ENCODE measurements around the gene MTM1. TPM values are rescaled to one million over a fixed set of nuclear protein-coding genes. Genes with fewer than 3 reads are reported as not detected.
A peak's percentile ranks its signal among the peaks of the same experiment; 100 is the strongest.

MTM1 gene
- total RNA-seq, 1 donor from 2014 or later, result 11.0 TPM

GRCh38 chrX:150533863-150534262 is 34.6 kb upstream of the MTM1 start:
- Mint-ChIP-seq H3K4me1 (ENCODE audit: low read depth, unreplicated experiment) (no peaks in the 10 kb centered on the region), H3K9me3 (ENCODE audit: unreplicated experiment) (peaks cover 14% of the 10 kb centered on the region)

GRCh38 chrX:150536455-150537116 is 31.8 kb upstream of the MTM1 start:
- no peak for TF ChIP-seq CTCF (IDR thresholded peaks at IDR 0.05; ENCODE audit: insufficient read depth, low read depth, low read length)
- no peak for TF ChIP-seq EZH2 (IDR thresholded peaks at IDR 0.05; ENCODE audit: insufficient read depth, low read length)
- H4K20me1 ChIP-seq (ENCODE audit: insufficient read depth, low read length), result no peaks in the 10 kb centered on the region
- H3K36me3 ChIP-seq (ENCODE audit: insufficient read depth, low read length), result no peaks in the 10 kb centered on the region
- Mint-ChIP-seq H3K4me3 (ENCODE audit: unreplicated experiment) (no peak overlapping the region), H3K9me3 (ENCODE audit: unreplicated experiment) (peaks cover 14% of the 10 kb centered on the region), H3K27ac (ENCODE audit: unreplicated experiment) (no peak overlapping the region), H3K27me3 (ENCODE audit: low read depth, unreplicated experiment) (no peaks in the 10 kb centered on the region), H3K4me1 (ENCODE audit: low read depth, unreplicated experiment) (no peaks in the 10 kb centered on the region), H3K36me3 (ENCODE audit: low read depth, unreplicated experiment) (peaks cover 2% of the 10 kb centered on the region)
- no peaks in the 10 kb centered on the region for H3K27me3 ChIP-seq (ENCODE audit: insufficient read depth, low read length)
- H3K27ac ChIP-seq (ENCODE audit: low read depth, low read length), result no peak overlapping the region
- DNase-seq (ENCODE audit: low read depth) (no peak), FAIRE-seq (peak; percentile 17)
- H3K4me1 ChIP-seq (ENCODE audit: insufficient read depth, low read length), result no peaks in the 10 kb centered on the region
- H3K4me3 ChIP-seq (ENCODE audit: insufficient read depth, low read depth, low read length), result no peak overlapping the region
- H3K4me2 ChIP-seq (ENCODE audit: low read length), result no peak overlapping the region
- H2AFZ ChIP-seq (ENCODE audit: low read depth, low read length), result no peak overlapping the region
- peaks cover 5% of the 10 kb centered on the region for H3K9me3 ChIP-seq (ENCODE audit: insufficient read depth, low read depth, low read length)
- no peaks in the 10 kb centered on the region for H3K79me2 ChIP-seq (ENCODE audit: insufficient read depth, low read length)
- no peak overlapping the region for H3K9ac ChIP-seq (ENCODE audit: low read length)

More at GRCh38 chrX:150533863-150534262, 34.6 kb upstream of the MTM1 start:
- Histone ChIP-seq H4K20me1 (ENCODE audit: insufficient read depth, low read length) (no peaks in the 10 kb centered on the region), H3K9me3 (ENCODE audit: insufficient read depth, low read depth, low read length) (peaks cover 5% of the 10 kb centered on the region), H3K4me2 (ENCODE audit: low read length) (no peak overlapping the region), H3K4me3 (ENCODE audit: insufficient read depth, low read depth, low read length) (no peak overlapping the region), H3K9ac (ENCODE audit: low read length) (no peak overlapping the region), H3K27ac (ENCODE audit: low read depth, low read length) (no peak overlapping the region), H3K79me2 (ENCODE audit: insufficient read depth, low read length) (no peaks in the 10 kb centered on the region), H2AFZ (ENCODE audit: low read depth, low read length) (no peak overlapping the region), H3K27me3 (ENCODE audit: insufficient read depth, low read length) (no peaks in the 10 kb centered on the region), H3K36me3 (ENCODE audit: insufficient read depth, low read length) (no peaks in the 10 kb centered on the region), H3K4me1 (ENCODE audit: insufficient read depth, low read length) (no peaks in the 10 kb centered on the region)
- Mint-ChIP-seq H3K4me3 (ENCODE audit: unreplicated experiment) (no peak overlapping the region), H3K36me3 (ENCODE audit: low read depth, unreplicated experiment) (no peaks in the 10 kb centered on the region), H3K27me3 (ENCODE audit: low read depth, unreplicated experiment) (no peaks in the 10 kb centered on the region), H3K27ac (ENCODE audit: unreplicated experiment) (no peak overlapping the region)
- TF ChIP-seq CTCF (IDR thresholded peaks at IDR 0.05; ENCODE audit: insufficient read depth, low read depth, low read length) (no peak), EZH2 (IDR thresholded peaks at IDR 0.05; ENCODE audit: insufficient read depth, low read length) (no peak)
- DNase-seq (ENCODE audit: low read depth) (no peak), FAIRE-seq (no peak)

- no peaks in the 10 kb centered on the region for H3K27me3 ChIP-seq (ENCODE audit: insufficient read depth, low read length)
- no peak for FAIRE-seq
- no peaks in the 10 kb centered on the region for H3K27me3 Mint-ChIP-seq (ENCODE audit: low read depth, unreplicated experiment)
Observed at GRCh38 chrX:150537851-150538250, 30.6 kb upstream of the MTM1 start.

More at GRCh38 chrX:150537851-150538250, 30.6 kb upstream of the MTM1 start:
- H3K4me1 ChIP-seq (ENCODE audit: insufficient read depth, low read length), result no peaks in the 10 kb centered on the region
- H3K4me3 ChIP-seq (ENCODE audit: insufficient read depth, low read depth, low read length), result no peak overlapping the region
- H4K20me1 ChIP-seq (ENCODE audit: insufficient read depth, low read length), result no peaks in the 10 kb centered on the region
- H3K4me2 ChIP-seq (ENCODE audit: low read length), result no peak overlapping the region
- H3K9me3 Mint-ChIP-seq (ENCODE audit: unreplicated experiment), result peaks cover 11% of the 10 kb centered on the region
- TF ChIP-seq EZH2 (IDR thresholded peaks at IDR 0.05; ENCODE audit: insufficient read depth, low read length), result no peak
- TF ChIP-seq CTCF (IDR thresholded peaks at IDR 0.05; ENCODE audit: insufficient read depth, low read depth, low read length), result no peak
- peaks cover 5% of the 10 kb centered on the region for H3K9me3 ChIP-seq (ENCODE audit: insufficient read depth, low read depth, low read length)
- no peak overlapping the region for H3K27ac Mint-ChIP-seq (ENCODE audit: unreplicated experiment)
- H3K36me3 ChIP-seq (ENCODE audit: insufficient read depth, low read length), result no peaks in the 10 kb centered on the region
- no peaks in the 10 kb centered on the region for H3K79me2 ChIP-seq (ENCODE audit: insufficient read depth, low read length)
- no peak overlapping the region for H2AFZ ChIP-seq (ENCODE audit: low read depth, low read length)
- H3K4me3 Mint-ChIP-seq (ENCODE audit: unreplicated experiment), result no peak overlapping the region
- DNase-seq (ENCODE audit: low read depth), result no peak
- peaks cover 2% of the 10 kb centered on the region for H3K36me3 Mint-ChIP-seq (ENCODE audit: low read depth, unreplicated experiment)
- H3K4me1 Mint-ChIP-seq (ENCODE audit: low read depth, unreplicated experiment), result no peaks in the 10 kb centered on the region
- H3K27ac ChIP-seq (ENCODE audit: low read depth, low read length), result no peak overlapping the region
- H3K9ac ChIP-seq (ENCODE audit: low read length), result no peak overlapping the region
